Stimulated activated CD4-positive, alpha-beta T cell treated with anti-CD3 and anti-CD28 coated beads, Interleukin-1b, Interleukin-23, amount 100 ng/mL, for 1 hour (primary cell): ENCODE measurements around the gene MFSD12.

ENCODE experiments used
- DNase-seq, 2 donors: peaks; one replicate each; pipeline ENCODE4 v3.0.0-alpha.2; 2020; ENCODE audit warnings: low read depth in 2 of 2

The MFSD12 gene

DNA sequence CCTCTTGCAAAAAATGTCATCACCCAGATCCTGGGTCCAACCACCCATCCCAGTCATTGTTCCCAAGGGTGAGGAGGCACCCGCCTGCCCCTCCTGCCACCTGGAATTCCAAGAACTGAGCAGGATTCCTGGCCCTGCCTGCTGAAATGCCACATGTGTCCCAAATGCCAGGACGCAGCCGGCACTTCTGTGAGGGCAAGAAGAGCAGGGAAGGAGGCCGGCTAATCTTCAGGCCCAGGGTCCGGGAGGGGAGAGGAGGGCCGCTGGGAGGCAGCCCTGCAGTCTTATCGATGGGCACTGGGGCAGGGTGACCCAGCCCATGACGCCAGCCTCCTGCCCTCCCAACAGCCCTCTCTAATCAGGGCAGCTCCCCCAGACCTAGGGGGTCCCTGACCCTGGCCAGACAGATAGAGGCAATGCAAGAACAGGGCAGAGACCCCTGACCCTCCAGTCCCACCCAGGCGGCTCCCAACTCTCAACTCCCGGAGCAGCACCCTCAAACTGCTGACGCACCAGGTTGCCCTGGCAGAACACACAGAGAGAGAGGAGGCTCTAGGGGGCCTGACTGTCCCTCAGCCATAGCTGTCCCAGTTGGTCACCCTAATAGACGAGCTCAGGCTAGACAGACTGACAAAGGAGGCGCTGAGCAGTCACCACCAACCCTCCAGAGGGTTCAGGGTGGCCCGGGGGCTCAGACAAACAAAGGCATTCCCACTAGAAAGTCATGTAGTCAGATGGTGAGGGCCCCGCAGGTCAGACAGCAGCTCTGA, 1.5 kb downstream of the MFSD12 start:
- no peak for DNase-seq

DNA sequence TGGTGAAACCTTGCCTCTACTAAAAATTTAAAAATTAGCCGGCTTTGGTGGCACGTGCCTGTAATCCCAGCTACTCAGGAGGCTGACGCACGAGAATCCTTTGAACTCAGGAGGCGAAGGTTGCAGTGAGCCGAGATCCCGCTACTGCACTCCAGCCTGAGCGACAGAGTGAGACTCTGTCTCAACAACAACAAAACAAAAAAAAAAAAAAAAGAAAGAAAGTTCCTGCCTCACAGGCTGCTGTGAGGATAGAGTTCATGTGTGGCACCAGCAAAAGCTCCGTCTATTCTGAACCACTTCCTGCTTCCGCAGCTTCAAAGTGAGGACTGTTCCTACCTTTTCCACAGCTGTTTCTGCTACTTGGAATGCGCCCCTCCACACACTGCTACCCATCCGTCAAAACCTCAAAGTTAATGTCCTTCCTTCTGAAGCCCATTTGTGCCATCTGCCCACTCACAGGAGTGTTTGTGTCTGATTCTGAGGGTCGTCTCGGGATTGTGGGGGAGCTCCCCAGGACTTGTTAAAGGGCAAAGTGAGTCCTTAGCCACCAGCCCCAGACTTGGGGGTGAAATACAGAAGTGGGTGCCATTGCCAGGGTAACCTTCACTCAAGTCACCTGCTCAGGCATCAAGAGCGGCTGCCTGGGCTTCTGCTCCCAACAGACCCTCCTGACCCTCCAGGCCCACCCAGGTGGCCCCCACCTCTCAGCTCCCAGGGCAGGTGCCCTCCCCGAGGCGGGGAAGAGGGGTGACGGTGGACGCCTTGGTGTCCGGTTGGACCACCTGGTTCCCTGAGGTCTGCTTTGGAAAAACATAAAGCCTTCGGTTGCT, 2.9 kb downstream of the MFSD12 start:
- no peak for DNase-seq

DNA sequence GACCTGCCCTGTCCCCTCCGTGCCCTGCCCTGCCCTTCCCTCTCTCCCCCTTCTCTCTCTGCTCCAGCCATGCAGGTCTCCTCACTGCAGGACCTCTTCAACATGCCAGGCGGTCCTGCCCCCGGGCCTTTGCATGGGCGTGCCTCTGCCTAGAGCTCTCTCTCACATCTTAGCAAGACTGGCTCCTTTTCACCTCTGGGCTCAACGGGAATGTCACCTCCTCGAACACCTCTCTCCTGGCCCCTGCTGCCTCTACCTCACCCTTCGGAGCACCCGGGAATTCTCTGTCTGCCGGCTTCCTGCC, 5.6 kb downstream of the MFSD12 start:
- no peak for DNase-seq

DNA sequence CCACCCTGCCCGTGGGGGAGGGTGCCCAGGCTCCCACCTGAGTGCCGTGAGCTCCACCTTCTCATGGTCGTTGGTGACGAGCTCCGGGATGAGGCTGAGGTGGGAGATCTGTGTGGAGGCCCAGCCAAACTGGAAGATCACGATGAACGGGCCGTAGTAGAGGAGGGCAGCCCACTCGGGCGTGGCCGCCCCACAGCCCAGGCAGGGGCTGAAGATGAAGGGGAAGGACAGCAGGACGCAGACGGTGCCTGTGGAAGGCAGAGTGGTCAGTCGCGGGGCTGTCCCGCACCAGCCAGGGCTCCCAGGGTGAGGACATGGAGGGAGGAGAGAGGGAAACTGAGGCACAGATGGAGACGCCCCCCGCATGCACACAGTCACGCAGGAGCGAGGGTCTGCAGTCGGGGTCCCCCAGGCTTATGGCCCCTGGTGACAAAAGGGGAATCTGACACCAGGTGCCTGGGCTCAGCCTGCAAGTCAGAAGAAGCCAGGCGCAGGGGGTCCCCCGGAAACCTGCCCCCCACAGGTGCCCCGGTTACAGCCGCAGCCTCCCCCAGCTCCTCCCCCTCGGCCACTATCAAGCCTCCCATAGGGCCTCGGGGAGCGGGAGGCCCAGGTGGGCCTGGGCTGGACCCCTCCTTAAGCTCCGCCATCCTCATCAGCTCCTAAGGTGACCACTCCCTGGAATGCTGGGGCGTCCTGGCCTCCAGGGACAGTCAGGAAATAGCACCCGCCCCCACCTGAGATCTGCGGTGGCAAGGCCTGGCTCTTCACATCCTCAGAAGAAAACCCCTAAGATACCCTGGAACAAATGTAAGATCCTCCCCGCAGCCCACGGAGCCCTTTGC, 6.2 kb downstream of the MFSD12 start:
- no peak for DNase-seq

DNA sequence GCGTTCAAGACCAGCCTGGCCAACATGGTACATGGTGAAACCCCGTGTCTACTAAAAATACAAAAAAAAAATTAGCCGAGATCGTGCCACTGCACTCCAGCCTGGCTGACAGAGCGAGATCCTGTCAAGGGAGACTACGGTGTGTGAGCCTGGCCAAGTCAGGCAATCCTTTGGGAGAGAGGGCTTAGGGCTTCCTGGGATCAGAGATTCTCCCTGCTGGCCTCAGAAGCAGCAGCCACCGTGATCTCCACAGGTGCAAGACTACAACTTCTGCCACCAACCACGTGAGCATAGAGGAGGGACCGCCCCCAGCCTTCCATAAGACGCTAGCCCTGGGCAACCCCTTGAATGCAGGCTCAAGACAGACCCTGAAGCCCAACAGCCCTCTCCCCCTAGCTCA, 7.6 kb downstream of the MFSD12 start:
- DNase-seq, result no peak

DNA sequence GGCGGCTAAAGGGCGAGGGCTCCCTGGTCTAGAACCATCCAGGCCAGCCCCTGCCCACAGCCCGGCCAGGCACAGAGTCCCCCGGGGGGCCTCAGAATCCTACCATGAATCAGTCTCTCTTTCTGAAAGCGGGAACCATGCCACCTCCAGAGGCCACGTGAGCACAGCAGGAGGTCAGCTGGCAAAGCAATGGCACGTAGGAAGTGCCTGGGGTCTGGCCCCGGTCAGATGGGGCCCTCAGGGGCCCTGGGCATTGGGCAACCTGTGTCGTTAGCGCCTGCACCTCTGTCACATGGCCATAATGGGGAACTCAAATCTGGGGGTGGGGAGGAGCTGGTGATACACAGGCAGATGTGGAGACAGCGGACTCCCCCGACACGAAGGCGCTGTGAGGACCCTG, 8.8 kb downstream of the MFSD12 start:
- no peak for DNase-seq

DNA sequence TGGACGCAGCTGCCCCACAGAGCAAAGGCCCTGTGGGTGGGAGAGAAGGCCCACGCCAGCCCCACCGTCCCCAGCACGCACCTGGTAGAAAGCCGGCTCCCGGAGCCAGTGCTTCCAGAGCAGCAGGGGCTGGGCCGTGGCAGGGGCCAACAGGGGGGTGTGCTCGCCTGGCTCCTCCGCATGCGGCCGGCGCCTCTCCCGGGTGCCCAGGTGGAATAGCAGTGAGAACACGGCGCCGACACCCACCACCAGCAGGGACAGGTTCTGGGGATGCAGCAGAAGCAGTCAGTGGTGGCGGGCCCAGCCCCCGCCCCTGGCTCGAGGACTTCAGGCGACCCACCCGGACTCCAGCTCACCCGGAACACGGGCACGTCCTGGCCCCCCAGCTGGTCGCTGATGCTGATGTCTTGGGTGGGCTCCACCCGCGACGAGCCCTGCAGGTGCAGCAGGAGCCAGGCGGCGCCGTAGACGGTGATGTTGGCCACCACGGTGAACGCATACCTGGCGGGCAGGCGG, 9.6 kb downstream of the MFSD12 start:
- no peak for DNase-seq

DNA sequence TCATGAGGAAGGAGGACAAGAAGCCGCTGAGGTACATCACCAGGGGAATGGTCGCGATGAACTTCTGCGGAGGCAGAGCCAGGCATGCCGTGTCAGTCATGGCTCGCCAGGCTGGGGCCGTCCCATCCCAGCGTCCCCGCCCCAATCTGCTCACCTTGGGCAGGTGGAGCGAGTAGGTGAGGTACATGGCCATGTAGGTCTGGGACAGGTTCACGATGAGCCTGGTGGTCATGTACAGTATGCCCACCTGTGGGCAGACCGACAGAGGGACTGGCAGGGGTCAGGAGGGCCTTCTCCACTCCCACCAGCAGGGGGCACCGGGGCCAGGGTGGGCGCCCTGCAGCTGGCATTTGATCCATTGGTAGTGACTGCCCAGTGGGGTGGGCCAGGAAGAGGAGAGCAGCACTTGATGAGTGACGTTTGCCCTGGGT, 10.1 kb downstream of the MFSD12 start:
- no peak for DNase-seq

DNA sequence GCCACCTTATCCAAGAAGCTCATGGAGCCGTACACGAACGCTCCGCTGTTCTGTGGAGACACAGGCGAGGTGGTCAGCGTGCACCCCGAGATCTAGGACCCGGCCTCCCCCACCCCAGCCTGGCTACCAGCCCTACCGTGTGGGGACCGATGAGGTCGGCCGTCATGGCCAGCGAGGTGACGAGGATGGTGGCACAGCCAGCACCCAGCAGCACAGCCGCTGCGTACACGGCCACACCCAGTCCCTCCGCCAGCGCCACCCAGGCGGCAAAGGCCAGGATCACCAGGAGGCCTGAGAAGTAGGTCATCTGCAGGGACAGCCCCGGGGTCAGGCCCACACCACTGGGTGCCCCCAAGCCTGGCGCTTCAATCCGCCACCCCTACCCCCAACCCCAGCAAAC, 11.3 kb downstream of the MFSD12 start:
- DNase-seq, result no peak

DNA sequence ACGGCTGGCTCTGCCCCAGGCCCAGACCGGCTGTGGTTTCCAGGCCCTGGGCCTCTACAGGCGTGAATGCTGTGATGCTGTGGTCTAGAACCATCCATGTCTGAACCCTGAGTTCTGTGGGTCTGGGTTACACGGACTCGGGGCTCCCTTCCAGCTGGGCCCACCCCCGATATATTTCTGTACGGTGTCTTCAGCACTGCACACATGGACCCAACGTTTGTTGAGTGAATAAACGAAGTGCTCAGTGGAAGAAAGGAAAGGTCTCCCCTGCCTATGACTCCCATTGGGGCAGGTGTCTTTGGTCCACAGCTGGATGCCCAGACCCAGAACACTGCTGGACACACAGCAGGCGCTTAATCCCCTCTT, 11.7 kb downstream of the MFSD12 start:
- no peak for DNase-seq

DNA sequence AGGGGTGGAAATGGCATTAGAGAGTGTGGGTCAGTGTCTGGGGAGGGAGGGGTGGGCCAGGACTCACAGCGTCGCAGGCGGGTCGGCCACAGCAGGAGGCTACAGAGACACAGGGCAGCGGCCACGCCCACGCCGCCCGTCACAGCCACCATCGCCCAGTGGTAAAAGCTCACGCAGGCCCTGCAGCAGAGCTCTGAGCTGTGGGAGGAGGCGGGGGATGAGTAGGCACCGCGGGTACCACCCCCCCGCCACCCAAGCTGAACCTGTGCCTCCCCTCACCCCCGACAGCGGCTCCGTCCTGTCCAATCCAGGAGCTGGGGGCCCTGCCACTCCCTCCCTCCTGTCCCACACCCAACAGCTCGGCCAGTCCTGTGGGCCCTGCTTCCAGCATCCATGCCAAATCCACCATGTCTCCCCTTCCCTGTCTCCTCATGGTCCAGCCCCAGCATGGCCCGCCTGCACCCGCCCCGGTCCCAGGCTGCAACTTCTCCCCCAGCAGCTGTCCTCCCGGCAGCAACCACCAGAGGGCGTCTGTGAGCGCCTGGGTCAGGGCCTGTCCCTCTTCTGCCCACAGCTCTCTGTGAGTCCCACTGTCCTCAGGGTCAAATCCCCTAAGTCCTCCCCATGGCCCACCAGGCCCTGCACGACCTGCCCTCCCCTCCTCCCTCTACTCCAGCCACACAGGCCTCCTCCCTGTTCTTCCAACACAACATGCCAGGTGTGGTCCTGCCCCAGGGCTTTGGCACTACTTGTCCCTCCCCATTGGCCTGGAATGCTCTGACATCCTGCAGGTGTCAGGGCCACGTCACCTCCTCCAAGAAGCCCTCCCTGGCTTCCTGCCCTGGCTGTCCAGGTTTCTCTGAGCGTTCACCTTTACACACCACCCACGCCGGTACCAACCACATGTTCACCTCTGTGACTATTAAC, 12.4 kb downstream of the MFSD12 start:
- peak; percentile 51 to 69 for DNase-seq

DNA sequence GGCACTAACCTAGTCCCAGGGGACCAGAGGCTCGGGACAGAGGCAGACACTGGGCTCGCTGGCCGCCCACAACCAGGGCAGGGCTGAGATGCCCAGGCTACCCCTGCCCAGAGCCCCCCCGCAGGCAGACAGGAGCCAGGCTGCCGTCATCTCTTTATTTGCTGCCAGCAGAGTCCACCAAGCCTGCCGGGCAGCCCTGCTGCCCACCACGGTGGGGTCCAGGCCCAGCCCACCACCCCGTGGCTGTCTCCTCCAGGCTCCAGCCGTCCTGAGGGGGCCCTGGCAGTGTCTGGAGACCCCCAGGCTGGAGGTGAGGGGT, 13.4 kb downstream of the MFSD12 start:
- no peak for DNase-seq

DNA sequence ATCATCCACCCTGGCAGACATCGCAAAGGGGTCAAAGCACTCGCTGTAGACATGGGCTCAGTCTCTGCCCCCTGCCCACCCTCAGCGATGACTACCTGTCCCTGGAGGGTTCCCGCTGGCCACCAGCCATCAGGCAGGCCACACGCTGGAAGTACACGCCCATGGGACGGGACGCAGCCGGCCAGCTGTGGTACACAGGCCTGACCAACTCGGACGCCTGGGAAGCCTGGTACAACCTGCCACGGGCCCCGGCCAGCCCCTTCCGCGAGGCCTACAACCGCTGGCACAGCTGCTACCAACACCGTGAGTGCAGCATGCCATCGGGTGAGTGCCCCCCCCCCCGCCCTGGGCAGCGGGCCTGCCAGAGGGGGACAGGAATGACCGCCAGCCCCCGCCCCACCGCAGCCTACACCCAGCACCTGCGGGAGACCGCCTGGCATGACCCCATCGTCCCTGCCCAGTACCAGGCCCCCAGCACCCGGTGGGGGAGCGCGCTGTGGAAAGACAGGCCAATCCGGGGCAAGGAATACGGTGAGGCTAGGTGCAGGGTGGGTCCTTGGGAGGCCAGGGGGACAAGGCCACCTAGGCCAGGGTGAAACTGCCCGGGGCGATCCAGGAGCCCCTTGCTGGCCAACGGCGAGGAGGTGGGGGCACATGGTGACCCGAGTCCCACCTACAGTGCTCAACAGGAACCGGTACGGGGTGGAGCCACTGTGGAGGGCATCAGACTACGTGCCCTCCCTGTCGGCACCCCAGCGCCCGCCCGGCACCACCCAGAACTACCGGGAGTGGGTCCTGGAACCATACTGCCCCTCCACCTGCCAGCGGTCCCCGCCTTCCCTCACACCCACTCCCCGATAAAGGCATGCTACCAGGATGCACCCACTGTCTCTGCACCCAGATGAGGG, 14.0 kb downstream of the MFSD12 start:
- DNase-seq, result no peak

DNA sequence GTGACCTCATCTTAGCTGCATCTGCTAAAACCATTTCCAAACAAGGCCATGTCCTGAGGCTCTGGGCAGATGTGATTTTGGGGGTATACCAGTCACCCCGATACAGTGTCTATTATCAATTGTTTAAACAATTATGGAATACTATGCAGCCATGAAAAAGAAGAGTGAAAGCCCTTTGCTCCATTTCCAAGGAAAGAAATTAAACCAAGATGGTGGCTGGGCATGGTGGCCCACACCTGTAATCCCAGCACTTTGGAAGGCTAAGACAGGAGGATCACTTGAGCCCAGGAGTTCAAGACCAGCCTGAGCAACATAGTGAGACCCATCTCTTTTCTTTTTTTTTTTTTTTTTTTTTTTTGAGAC, 17.6 kb downstream of the MFSD12 start:
- DNase-seq, result no peak

DNA sequence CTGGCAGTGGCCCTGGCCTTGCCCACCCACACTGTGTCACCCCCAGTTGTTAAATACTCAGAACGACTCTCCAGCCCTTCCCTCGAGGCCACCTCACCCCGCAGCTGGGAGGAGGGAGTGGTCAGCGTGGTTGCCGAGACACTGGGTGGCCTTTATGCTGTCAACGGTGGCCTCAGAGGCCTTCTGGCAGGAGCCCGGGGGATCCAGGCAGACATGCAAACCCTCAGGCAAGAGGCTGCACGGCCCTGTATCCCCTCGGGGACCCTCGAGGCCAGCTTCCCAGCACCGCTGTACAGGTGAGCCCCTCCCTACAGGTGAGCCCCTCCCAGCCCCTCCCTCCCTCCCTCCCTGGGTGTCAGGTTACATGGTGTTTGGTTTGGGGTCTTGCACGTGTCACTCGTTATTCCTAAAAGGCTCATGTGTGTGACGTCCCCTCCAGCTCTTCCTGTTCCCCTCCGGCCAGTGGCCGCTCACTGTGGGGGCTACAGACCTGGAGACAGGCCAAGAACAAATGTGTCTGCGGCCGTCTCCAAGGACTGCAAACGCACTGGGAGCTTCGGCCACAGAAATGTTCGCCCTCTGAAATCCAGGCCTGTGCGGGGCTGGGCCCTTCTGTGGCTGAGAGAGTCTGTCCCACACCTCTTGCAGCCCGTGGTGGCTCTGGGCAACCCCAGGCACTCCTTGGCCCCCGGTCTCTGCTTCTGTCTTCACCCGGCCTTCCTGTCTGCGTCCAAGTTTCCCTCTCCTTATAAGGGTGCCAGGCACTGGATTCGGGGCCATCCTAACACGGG, 18.2 kb downstream of the MFSD12 start, which contains the start of gene TEKTIP1:
Gene TEKTIP1, plus strand, starts transcription at position 210 of the 791 bp plus-strand sequence. Its CDS starts 4 bp downstream, at position 214.
- DNase-seq, result no peak

DNA sequence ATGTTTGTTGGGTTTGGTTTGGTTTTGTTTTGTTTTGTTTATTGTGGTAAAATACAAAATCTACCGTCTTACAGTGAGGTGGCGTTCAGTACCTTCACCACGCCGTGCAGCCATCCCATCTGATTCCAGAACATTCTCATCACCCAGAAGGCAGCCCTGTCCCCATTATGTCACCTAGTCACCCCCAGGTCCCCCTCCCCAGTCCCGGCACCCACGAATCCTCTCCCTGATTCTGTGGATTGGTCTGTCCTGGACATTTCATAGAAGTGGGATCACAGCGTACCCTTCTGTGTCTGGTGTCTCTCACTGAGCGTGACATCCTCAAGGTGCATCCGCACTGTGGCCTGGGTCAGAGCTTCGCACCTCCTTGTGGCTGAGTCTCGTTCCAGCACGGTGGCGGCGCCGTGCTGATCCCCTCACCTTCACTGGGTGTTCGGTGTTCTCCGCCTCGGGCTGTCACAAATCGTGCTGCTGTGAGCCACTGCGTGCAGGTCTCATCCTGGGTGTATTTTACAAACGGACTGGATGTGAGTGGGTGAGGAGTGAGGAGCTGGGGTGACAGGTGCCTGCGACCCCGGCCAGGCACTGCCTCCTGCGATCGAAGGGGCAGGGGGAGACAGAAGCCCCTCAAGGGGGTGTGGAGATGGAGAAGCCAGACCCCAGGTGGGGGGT, 19.0 kb downstream of the MFSD12 start:
- no peak for DNase-seq

DNA sequence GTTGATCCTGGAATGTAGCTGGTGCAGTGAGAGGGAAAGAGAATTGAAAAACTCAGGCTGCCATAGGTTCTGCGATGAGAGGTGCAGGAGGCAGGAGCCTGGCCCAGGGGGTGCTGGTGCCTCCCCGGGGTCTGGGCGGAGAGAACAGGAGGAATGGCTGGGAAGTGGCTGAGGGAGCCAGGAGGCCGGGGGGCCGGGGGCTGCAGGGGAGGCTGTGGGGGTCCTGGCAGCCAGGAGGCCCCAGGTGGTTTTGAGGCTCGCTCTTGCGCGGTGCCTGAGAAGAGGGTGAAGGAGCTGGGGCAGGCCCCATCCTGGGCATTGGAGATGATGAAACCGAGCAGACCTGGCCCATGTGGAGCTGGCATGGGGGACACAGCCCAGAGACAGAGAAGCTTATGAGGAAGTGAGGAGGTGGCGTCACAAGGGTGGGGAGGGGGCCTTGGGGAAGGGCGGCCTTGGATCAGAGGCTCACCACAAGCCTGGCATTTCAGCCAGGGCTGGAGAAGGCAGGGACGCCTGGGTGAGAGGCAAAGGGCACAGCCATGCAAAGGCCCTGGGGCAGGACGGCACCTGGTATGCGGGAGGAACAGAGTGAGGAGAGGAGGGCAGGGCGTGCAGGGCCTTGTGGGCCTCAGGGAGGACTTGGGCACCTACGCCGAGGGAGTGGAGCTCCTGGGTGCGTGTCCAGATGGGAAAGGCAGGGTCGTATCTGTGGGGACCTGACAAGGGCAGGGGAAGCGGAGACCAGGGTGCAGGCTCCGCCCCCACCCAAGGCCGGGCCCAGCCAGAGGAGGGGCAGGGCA, 19.7 kb downstream of the MFSD12 start:
- DNase-seq, result no peak

DNA sequence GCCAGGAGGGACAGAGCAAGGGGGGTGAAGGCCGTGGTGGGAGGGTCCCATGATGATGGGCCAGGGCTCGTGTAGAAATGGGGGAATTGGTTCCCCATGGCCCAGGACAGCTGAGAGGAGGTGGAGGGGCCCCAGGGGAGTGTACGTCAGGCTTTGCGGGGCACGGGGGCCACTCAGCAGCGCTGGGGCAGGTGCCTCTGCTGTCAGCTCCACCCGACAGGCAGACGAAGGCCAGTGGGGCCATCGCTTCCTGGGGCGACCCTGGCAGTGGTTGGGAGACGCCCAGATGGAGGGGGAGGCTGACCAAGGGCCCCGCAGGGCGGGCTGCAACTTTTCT, 20.3 kb downstream of the MFSD12 start:
- no peak for DNase-seq
